Dermis microvascular lymphatic vessel endothelial cell (primary cell): ENCODE results near the gene LRRC45. TPM values are rescaled to one million over a fixed set of nuclear protein-coding genes. Genes with fewer than 3 reads are reported as not detected.
"Not testable (repeated sequence)": the region's sequence is repeated elsewhere in the genome, so short reads cannot be mapped to it uniquely, and the experiment has no call there.

Experiments
- DNase-seq, 2 donors: peaks; one replicate each; pipeline versions ENCODE4 v3.0.0 to v3.0.0-alpha.2; 2010; ENCODE audit warnings: low read depth in 2 of 2
- total RNA-seq: library from RNA; depleted of rRNA; stranded (reverse); fragments of >200 nt; gene quantifications from 2 replicates; pipeline ENCODE4 v1.2.1, GENCODE V29; 2014

LRRC45 gene
- total RNA-seq, 1 donor from 2014 or later = 10.1 TPM

- DNase-seq = no peak
These were observed 11.4 kb downstream of the LRRC45 start for GRCh38 chr17:82034371-82035011.

- DNase-seq = no peak
These were observed 12.4 kb downstream of the LRRC45 start for GRCh38 chr17:82035488-82035887.

- no peak for DNase-seq
These were observed 13.0 kb downstream of the LRRC45 start for GRCh38 chr17:82035956-82036633.

GRCh38 chr17:82036634-82037091 is 13.6 kb downstream of the LRRC45 start:
- no peak for DNase-seq

GRCh38 chr17:82037092-82037888 is 14.2 kb downstream of the LRRC45 start, which contains the start of gene DCXR:
Gene DCXR, minus strand, starts transcription at chr17:82037697. Its CDS starts 15 bp downstream, at chr17:82037682.
- peak; percentile 81 to 98 for DNase-seq

GRCh38 chr17:82037889-82038195 is 14.7 kb downstream of the LRRC45 start:
- no peak for DNase-seq

GRCh38 chr17:82038796-82039409 is 15.8 kb downstream of the LRRC45 start:
- not testable (repeated sequence) for DNase-seq

- no peak for DNase-seq
These were observed 16.7 kb downstream of the LRRC45 start for GRCh38 chr17:82039695-82040299.

GRCh38 chr17:82041144-82041814 is 18.2 kb downstream of the LRRC45 start:
- DNase-seq = no peak

- no peak for DNase-seq
These were observed 19.5 kb downstream of the LRRC45 start for GRCh38 chr17:82042649-82043048.

- DNase-seq = no peak
These were observed 20.4 kb downstream of the LRRC45 start for GRCh38 chr17:82043507-82043906.

GRCh38 chr17:82045936-82046484 is 22.9 kb downstream of the LRRC45 start:
- no peak for DNase-seq

GRCh38 chr17:82046903-82047302 is 23.8 kb downstream of the LRRC45 start:
- DNase-seq = no peak

GRCh38 chr17:82047379-82047778 is 24.3 kb downstream of the LRRC45 start:
- no peak for DNase-seq

- no peak for DNase-seq
These were observed 24.9 kb downstream of the LRRC45 start for GRCh38 chr17:82047914-82048570.

GRCh38 chr17:82048571-82048971 is 25.5 kb downstream of the LRRC45 start:
- DNase-seq = no peak

GRCh38 chr17:82049106-82049505 is 26.0 kb downstream of the LRRC45 start:
- no peak for DNase-seq

GRCh38 chr17:82049521-82049971 is 26.4 kb downstream of the LRRC45 start:
- DNase-seq = no peak

GRCh38 chr17:82050152-82050760 is 27.2 kb downstream of the LRRC45 start:
- no peak for DNase-seq
